GM12892 (cell line): ENCODE measurements around the gene PDZRN4.

Experiments used
- POLR2A ChIP-seq: IDR thresholded peaks from 2 replicates; pipeline ENCODE4 v1.6.1; 2011; ENCODE audit warnings: low read depth, low read length, control low read depth
- POLR2AphosphoS5 ChIP-seq: IDR thresholded peaks from 2 replicates; pipeline ENCODE4 v1.6.1; 2011; ENCODE audit warnings: low read depth, low read length, control low read depth

GRCh38 chr12:41289501-41289900 lies 101.4 kb downstream of the PDZRN4 start:
- TF ChIP-seq POLR2A (no peak), POLR2AphosphoS5 (no peak)
